Skeletal muscle tissue (tissue), 4 donors: Measurements from ENCODE around the gene PHACTR1. TPM values are rescaled to one million over a fixed set of nuclear protein-coding genes. Genes with fewer than 3 reads are reported as not detected.
A peak's percentile ranks its signal among the peaks of the same experiment; 100 is the strongest.

Experiments
- H3K27ac ChIP-seq: one replicate; pipeline ENCODE4 v1.7.0; 2013; ENCODE audit warnings: mild to moderate bottlenecking, low read depth, low read length, inconsistent platforms
- H3K27me3 ChIP-seq, 3 donors: one replicate each; pipeline ENCODE4 v1.7.0; 2013; ENCODE audit warnings: low read length in 3 of 3; ENCODE audit not compliant: control insufficient read depth in 3 of 3, insufficient read depth in 3 of 3
- H3K36me3 ChIP-seq, 3 donors: one replicate each; pipeline ENCODE4 v1.7.0; 2013; ENCODE audit warnings: low read length in 3 of 3; ENCODE audit not compliant: control insufficient read depth in 3 of 3, insufficient read depth in 3 of 3
- H3K4me1 ChIP-seq, 3 donors: one replicate each; pipeline ENCODE4 v1.7.0; 2013; ENCODE audit warnings: low read length in 3 of 3, mild to moderate bottlenecking in 3 of 3; ENCODE audit not compliant: control insufficient read depth in 3 of 3, insufficient read depth in 3 of 3
- H3K4me3 ChIP-seq, 3 donors: one replicate each; pipeline ENCODE4 v1.7.0; 2013; ENCODE audit warnings: low read length in 3 of 3
- H3K9ac ChIP-seq, 3 donors: one replicate each; pipeline ENCODE4 v1.7.0; 2013; ENCODE audit warnings: low read length in 3 of 3, mild to moderate bottlenecking in 3 of 3, moderate library complexity in 2 of 3, low read depth in 1 of 3
- H3K9me3 ChIP-seq, 3 donors: one replicate each; pipeline ENCODE4 v1.7.0; 2013; ENCODE audit warnings: low read length in 3 of 3; ENCODE audit not compliant: control insufficient read depth in 3 of 3
- total RNA-seq: library from RNA; depleted of rRNA; stranded (reverse); fragments of >200 nt; gene quantifications from one replicate; pipeline ENCODE4 v1.2.3, GENCODE V29; 2014
- donor health status: Osteomylitis.

The PHACTR1 gene
- total RNA-seq, 1 donor from 2014 or later: 5.7 TPM

DNA sequence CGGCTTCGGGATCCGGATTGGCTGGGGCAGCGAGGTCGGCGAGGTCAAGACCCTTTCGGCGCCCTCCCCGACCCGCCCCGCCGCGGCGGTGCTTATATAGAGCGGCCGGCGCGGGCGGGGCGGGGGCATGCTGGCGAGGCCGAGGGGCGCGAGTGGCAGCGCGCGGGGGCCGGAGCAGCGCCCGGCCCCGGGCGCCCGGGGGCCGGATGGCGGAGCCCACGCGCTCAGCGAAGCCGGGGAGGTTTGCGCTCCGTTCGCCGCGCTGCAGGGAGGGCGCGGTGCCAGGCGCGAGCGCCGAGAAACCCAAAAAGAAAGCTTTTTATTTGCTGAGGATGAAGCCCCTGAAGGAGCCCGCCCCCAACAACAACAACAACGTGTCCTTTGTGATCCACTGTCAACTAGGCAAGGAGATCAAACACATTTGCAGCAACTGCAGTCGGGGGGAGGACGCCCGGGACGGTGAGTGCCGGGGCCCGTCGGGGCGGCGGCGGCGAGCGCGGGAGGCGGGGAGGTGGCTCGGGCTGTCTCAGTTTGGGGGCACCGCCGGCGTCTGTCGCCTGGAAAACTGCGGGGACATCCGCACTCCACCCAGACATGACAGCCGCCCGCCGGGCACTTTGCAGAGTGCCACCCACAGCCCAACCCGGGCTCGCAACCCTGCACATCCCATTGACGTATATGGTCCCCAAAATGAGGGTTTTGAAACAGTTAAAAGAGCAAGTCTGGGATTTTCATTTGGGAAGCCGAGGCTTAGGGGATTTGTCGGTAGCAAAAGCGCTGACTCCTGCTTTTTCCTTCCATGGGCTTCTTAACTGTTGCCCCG lies 297.3 kb downstream of the PHACTR1 start:
- no peaks in the 10 kb centered on the region for H3K9me3 ChIP-seq
- peaks cover 28 to 41% (median 34%) of the 10 kb centered on the region in 3 donors for H3K27me3 ChIP-seq
- H3K4me3 ChIP-seq: peak overlapping the region; percentile 67 to 69 (median 67)
- H3K4me1 ChIP-seq: peaks cover 7 to 15% (median 8%) of the 10 kb centered on the region in 3 donors
- no peaks in the 10 kb centered on the region for H3K36me3 ChIP-seq
- no peak overlapping the region for H3K9ac ChIP-seq
- no peak overlapping the region for H3K27ac ChIP-seq

- peak overlapping the region; percentile 54 to 65 (median 58) for H3K4me3 ChIP-seq
- H3K4me1 ChIP-seq: peaks cover 7 to 15% (median 8%) of the 10 kb centered on the region in 3 donors
- H3K27me3 ChIP-seq: peaks cover 28 to 41% (median 34%) of the 10 kb centered on the region in 3 donors
- H3K9ac ChIP-seq: no peak overlapping the region
- H3K36me3 ChIP-seq: no peaks in the 10 kb centered on the region
- H3K9me3 ChIP-seq: no peaks in the 10 kb centered on the region
- no peak overlapping the region for H3K27ac ChIP-seq
These were observed 298.2 kb downstream of the PHACTR1 start for GRCh38 chr6:13014504-13015378.

- Histone ChIP-seq H3K27ac (no peak overlapping the region), H3K9me3 (no peaks in the 10 kb centered on the region), H3K4me3 (no peak overlapping the region), H3K9ac (no peak overlapping the region), H3K36me3 (no peaks in the 10 kb centered on the region), H3K27me3 (peaks cover 28 to 41% (median 34%) of the 10 kb centered on the region in 3 donors), H3K4me1 (peaks cover 7 to 15% (median 8%) of the 10 kb centered on the region in 3 donors)
These were observed 298.8 kb downstream of the PHACTR1 start for GRCh38 chr6:13015379-13015681.

GRCh38 chr6:13024616-13025015 lies 308.0 kb downstream of the PHACTR1 start:
- no peak overlapping the region for H3K4me3 ChIP-seq
- no peaks in the 10 kb centered on the region for H3K36me3 ChIP-seq
- H3K4me1 ChIP-seq: no peaks in the 10 kb centered on the region
- H3K9ac ChIP-seq: no peak overlapping the region
- H3K9me3 ChIP-seq: no peaks in the 10 kb centered on the region
- no peaks in the 10 kb centered on the region for H3K27me3 ChIP-seq
- no peak overlapping the region for H3K27ac ChIP-seq

DNA sequence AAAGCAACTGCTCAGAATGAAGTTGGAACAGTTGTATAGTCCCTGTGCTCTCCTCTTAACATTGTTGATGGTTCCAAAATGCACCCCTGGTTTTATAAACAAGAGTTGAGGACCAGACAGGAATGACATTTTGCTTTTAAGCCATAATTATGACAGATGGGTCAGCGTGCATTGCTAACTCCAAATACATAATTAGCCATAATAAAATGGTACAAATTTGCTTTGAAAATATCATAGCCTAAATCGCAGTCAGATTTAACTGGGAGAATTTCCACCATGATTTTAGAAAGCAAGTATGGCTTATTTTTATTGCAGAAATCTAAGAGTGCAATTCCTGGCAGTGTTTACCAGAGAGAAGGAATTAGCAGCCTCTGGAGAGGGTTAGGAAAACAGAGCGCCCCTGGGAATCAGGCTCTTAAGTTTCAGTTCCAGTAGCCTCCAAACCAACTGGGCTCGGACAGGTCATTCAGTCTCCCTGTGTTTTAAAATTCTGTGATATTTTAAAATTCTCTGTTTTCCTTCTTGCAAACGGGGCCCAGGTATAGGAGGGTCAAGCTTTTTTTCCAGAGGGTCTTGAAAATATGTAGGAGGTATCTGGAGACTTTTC lies 309.4 kb downstream of the PHACTR1 start:
- H3K9ac ChIP-seq: no peak overlapping the region
- H3K27ac ChIP-seq: no peak overlapping the region
- no peak overlapping the region for H3K4me3 ChIP-seq
- no peaks in the 10 kb centered on the region for H3K9me3 ChIP-seq
- no peaks in the 10 kb centered on the region for H3K4me1 ChIP-seq
- no peaks in the 10 kb centered on the region for H3K36me3 ChIP-seq
- H3K27me3 ChIP-seq: no peaks in the 10 kb centered on the region

DNA sequence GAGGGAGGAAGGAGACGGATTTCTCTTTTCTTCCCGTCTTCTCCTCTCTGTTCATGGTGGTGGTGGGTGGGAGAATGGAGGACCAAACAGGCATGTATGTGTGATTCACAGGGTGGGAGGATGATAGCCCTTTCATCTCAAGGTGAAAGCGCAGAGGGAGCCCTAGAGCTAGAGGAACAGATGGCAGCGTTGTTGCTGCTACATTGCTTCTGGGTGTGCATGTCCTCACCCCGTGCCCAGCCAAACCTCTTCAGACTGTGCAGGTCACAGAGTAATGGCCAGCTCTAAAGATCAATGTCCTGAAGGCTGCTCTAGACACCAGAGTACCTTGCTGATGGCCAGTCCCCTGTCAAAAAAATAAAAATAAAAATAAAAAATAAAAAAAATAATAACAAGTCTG lies 310.0 kb downstream of the PHACTR1 start:
- H3K27ac ChIP-seq: no peak overlapping the region
- no peak overlapping the region for H3K4me3 ChIP-seq
- H3K9ac ChIP-seq: no peak overlapping the region
- no peaks in the 10 kb centered on the region for H3K9me3 ChIP-seq
- no peaks in the 10 kb centered on the region for H3K36me3 ChIP-seq
- no peaks in the 10 kb centered on the region for H3K4me1 ChIP-seq
- H3K27me3 ChIP-seq: no peaks in the 10 kb centered on the region

- Histone ChIP-seq H3K4me3 (no peak overlapping the region), H3K27me3 (no peaks in the 10 kb centered on the region), H3K27ac (no peak overlapping the region), H3K9me3 (no peaks in the 10 kb centered on the region), H3K9ac (no peak overlapping the region), H3K4me1 (no peaks in the 10 kb centered on the region), H3K36me3 (no peaks in the 10 kb centered on the region)
These were observed 310.6 kb downstream of the PHACTR1 start for GRCh38 chr6:13027207-13027606.

- no peaks in the 10 kb centered on the region for H3K4me1 ChIP-seq
- H3K9ac ChIP-seq: no peak overlapping the region
- H3K36me3 ChIP-seq: no peaks in the 10 kb centered on the region
- H3K27ac ChIP-seq: no peak overlapping the region
- H3K4me3 ChIP-seq: no peak overlapping the region
- H3K9me3 ChIP-seq: no peaks in the 10 kb centered on the region
- no peaks in the 10 kb centered on the region for H3K27me3 ChIP-seq
These were observed 313.8 kb downstream of the PHACTR1 start for GRCh38 chr6:13030396-13030795.

DNA sequence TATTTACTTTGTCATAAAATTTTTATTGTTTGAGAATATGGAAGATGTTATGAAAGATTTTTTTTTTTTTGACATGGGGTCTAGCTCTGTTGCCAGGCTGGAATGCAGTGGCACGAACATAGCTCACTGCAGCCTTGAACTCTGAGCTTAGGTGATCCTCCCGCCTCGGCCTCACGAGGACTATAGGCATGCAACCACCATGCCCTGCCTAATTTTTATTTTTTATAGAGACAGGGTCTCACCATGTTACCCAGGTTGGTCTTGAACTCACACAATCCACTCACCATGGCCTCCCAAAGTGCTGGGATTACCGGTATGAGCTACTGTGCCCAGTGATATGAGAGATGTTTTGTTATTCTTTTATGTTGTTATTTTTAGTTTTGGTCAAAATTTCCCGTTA lies 316.0 kb downstream of the PHACTR1 start:
- Histone ChIP-seq H3K36me3 (no peaks in the 10 kb centered on the region), H3K27me3 (no peaks in the 10 kb centered on the region), H3K4me3 (no peak overlapping the region), H3K27ac (no peak overlapping the region), H3K9me3 (no peaks in the 10 kb centered on the region), H3K4me1 (no peaks in the 10 kb centered on the region), H3K9ac (no peak overlapping the region)

- no peaks in the 10 kb centered on the region for H3K27me3 ChIP-seq
- H3K9me3 ChIP-seq: no peaks in the 10 kb centered on the region
- H3K9ac ChIP-seq: no peak overlapping the region
- no peaks in the 10 kb centered on the region for H3K36me3 ChIP-seq
- H3K27ac ChIP-seq: no peak overlapping the region
- no peaks in the 10 kb centered on the region for H3K4me1 ChIP-seq
- H3K4me3 ChIP-seq: no peak overlapping the region
These were observed 316.6 kb downstream of the PHACTR1 start for GRCh38 chr6:13033145-13033544.
